EL (cell line): Measurements from ENCODE around the gene IPO5.
A peak's percentile ranks its signal among the peaks of the same experiment; 100 is the strongest.
"Not testable (repeated sequence)": the region's sequence is repeated elsewhere in the genome, so short reads cannot be mapped to it uniquely, and the experiment has no call there.

Experiments used
- DNase-seq: peaks from one replicate; pipeline ENCODE4 v3.0.0-alpha.2; 2016

The IPO5 gene

DNA sequence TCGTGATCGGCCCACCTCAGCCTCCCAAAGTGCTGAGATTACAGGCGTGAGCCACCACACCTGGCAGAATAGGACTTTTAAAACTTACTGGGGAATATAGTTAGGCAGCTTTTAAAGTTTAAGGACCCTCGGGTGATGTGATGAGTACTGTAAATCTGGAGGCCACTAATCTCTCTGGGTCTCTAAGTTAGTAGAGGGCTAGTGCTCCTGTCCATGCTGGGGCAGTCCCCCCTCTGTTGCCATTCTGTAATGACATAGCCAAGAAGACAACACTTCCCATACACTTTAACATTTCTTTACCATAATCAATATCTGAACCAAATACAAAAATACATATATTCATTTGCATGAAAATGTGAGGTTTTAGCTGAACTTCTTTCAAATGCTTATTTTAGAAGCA lies 65.7 kb downstream of the IPO5 start:
- DNase-seq = no peak

DNA sequence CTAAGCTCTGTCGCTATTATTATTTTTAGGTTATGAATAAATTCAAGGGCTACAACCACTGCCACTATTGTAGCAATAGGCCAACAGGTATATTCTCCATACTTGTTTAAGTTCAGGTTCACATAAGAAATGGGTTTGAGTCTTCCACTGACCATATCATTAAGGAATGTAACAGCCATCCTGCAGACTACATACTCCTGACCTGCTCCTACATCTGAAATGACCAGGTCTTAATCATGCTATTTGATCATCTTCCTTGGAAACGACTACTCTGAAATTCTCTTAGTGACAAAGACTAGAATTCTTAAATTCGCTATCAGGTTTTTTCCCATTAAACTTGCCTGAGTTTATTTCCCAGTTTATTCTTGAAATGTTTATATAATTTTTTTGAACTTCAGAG lies 66.8 kb downstream of the IPO5 start:
- DNase-seq = peak; percentile 44

DNA sequence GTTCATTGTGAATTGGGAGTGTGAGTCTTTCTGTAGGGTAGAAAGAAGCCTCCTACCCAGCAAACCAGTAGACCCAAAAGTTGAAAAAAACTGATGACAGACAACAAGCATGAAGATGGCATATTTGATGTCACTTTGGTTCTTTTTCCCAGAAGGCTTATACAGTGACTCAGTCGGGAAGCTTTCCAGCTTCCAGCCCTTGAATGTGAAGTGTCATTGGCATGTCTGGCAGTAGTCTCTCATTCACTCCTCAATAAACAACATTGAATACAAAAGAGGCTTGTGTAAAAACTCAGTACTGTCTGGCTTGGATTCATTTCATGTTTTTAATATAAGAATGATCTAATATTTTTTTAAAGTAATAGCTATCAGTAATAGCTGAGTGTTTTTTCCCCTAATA lies 68.7 kb downstream of the IPO5 start:
- peak; percentile 86 for DNase-seq

DNA sequence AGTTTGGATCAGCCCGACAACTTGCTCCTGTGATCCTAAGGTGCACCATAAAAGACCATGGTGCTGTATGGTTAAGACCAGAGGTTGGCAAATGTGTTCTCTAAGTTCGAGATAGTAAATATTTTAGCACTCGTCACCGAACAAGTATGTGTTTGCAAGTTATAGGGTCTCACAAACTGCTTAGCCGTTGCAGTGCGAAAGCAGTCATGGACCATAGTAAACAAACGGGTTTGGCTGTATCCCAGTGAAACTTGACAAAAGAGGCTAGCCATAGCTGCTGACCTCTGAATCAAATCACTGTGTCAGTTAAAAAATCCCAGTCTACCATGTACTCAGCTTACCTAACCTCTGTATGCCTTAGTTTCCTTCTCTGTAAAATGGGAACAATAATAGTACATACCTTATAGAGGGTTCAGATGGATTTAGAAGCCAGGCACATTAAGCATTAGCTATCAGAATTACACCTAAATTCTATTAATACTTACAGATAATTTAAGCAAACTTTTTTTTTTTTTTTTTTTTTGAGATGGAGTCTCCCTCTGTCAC lies 72.1 kb downstream of the IPO5 start:
- no peak for DNase-seq

DNA sequence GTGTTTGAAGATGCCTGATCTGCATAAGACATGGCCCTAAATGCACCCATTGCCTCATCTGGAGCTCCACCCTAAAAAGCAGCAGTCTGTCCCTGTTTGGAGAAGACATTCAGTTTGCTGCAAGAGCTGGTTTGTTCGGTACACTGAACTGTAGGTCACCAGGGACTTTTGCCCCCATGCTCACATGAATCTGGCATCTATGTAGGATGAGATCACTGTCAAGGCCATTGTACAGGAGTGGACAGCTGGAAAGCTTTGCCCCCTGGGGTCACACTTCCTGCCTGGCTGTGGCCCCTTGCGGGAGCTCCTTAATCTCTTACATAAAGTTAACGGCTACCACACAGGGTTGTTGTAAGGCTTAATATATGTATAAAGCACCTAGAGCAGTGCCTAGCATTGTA lies 73.0 kb downstream of the IPO5 start:
- peak; percentile 42 for DNase-seq

DNA sequence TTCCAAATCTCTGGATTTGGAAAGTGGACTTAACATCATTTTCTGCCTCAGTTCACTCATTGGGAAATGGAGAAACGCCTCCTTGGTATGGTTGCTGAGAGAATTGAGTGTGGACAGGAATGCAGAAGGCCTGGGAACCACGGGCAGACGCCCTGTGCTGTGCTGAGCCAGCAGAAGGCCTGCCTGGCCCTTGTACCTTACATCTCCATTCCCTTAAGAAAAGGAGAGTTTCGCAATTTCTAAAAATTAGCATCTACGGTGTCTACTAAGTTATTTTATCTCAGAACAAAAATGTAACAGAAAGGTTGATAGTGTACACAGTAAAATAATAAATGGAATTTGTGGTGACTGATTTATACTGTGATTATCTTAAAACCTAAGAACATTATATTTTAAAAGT lies 78.7 kb downstream of the IPO5 start:
- DNase-seq = no peak

DNA sequence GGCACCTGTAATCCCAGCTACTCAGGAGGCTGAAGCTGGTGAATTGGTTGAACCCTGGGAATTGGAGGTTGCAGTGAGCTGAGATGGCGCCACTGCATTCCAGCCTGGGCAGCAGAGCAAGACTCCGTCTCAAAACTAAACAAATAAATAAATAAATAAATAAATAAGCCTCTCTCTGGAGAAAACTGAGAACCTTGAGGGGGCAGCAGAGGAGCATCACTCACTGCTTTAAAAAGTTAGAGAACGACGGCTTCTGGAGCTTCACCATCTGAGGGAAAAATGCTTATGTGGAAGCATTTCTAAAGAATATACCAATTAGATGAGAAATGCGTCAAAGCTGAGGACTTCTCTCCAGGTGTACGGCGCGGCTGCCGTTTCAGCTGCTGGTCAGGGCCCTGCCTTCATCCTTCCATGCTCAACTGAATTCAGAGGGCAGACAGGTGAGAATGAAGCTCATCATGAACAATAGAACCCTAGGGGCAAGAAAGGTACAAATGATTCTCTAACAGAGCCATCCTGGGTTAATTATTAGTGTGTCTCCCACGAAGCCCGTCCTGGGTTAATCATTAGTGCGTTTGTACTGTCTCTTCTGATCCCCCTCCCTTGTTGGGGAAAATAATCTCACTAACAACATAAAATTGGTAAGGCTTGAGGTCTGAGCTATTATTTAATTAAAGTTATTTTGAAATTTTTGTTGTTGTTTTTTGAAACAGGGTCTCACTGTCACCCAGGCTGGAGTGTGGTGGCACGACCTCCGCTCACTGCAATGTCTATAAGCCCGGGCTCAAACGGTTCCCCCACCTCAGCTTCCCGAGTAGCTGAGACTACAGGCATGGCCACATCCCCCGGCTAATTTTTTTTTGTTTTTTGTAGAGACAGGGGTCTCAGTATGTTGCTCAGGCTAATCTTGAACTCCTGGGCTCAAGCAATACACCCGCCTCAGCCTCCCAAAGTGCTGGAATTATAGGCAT lies 80.1 kb downstream of the IPO5 start:
- peak; percentile 65 for DNase-seq

DNA sequence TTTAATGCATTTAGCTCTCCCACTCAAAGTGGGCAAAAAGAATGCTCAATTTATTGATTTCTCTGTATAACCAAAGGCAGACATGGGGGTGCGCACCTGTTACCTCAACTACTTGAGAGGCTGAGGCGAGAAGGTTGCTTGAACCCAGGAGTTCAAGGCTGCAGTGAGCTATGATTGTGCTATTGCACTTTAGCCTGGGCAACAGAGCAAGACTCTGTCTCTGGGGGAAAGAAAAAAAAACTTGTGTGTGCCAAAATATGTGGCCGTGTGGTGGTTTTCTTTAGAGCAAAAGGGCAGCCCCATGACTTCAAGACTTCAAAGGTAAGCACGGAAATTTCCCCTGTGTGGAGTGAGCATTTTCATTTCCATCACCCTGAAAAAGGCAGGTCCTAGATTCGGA lies 81.9 kb downstream of the IPO5 start:
- DNase-seq = no peak

DNA sequence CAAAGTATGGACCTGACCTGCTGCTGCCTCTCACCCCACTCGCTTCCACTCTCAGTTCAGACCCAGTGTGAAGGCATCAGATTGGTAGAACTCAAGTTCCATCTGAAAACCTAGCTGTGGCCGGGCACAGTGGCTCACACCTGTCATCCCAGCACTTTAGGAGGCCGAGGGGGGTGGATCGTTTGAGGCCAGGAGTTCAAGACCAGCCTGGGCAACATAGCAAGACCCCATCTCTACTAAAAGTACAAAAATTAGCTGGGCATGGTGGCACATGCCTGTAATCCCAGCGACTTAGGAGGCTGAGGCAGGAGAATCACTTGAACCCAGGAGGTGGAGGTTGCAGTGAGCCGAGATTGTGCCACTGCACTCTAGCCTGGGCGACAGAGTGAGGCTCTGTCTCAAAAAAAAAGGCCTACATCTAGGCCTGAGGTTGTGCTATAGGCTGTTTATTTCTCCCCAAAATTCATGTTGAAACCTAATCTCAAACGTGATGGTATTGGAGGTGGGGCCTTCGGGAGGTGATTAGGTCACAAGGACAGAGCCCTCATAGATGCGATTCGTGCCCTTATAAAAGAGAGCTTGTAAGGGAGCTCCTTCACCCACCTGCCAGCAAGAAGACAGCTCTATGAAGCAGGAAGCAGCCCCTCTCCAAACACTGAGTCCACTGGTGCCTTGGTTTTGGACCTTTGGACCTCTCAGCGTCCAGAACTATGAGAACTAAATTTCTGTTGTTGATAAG lies 83.3 kb downstream of the IPO5 start:
- DNase-seq = not testable (repeated sequence)

DNA sequence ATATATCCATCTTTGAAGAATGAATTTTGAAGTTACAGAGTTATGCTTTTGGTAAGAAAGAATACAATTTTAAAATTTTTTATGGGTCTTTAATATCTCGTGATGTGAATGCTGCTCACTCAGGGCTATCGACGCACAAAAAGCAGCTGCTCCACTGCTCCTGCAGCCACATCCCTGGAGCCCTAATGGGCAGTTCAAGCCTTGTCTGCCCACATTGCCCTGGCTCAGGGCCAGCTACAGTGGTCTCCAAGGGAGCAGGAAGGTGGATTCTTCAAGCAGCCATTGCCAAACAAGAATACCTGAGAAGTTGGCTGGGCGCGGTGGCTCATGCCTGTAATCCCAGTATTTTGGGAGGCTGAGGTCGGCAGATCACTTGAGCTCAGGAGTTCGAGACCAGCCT lies 85.8 kb downstream of the IPO5 start:
- DNase-seq = no peak

DNA sequence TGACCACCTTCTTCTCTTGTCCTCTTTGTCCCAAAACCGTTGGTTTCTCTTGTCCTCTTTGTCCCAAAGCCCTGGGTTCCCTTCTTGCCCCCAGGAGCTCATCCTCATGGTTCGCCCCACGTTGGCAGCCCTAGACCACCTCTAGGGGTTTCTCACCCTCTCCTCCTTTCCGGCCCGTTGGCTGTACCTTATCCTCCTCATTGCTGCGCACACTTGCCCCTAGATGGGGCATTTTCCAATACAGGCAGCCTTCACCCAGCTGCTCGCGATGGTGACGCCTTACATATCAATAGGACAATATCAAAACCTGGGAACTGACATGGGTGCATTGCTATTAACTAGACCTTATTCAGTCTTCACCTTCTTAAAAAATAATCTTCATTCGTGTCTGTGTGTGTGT lies 86.5 kb downstream of the IPO5 start:
- DNase-seq = no peak

DNA sequence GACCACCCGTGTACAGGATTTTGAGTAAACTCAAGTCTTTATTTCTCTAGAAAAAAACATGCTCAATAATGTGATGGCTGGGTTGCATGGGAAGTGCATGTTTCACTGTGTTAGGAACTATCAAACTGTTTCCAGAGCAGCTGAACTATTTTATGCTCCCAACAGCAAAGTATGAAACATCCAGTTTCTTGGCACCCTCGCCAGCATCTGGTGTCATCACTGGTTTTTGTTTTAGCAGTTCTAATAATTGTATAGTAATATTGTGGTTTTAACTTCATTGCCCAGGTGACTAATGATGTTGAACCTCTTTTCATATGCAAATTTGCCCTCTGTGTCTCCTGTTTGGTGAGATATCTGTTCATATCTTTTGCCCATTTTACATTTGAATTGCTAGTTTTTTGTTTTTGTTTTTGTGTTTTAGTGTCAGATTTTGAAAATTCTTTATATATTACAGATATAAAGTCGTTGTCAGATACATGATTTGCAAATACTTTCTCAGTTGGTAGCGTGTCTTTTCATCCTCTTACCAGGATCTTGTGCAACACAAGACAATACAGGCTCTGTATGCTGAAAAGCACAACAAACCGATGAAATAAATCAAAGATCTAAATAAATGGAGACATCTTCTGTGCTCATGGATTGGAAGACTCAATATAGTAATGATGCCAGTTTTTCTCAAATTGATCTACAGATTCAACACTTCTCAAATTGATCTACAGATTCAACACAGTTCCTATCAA lies 87.8 kb downstream of the IPO5 start:
- DNase-seq = no peak

DNA sequence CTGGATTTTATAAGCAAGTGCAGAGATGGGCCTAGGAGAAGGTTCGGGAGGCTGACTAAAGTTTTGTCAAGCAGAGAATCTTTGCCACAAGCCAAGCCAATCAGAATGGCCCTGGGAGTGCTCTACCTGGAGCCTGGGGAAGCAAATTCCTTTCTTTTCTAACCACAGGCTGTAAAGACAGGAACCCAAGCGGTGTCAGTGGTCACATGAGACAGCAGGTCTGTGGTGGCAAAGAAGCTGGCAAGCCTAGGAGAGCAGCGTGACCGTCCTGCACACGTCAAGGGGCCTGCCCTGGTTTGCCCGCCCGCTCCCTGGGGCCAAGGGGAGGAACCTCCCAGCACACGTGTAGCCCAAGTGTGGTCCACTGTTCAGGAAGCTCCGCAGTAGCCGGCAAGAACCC lies 90.8 kb downstream of the IPO5 start:
- DNase-seq = no peak

DNA sequence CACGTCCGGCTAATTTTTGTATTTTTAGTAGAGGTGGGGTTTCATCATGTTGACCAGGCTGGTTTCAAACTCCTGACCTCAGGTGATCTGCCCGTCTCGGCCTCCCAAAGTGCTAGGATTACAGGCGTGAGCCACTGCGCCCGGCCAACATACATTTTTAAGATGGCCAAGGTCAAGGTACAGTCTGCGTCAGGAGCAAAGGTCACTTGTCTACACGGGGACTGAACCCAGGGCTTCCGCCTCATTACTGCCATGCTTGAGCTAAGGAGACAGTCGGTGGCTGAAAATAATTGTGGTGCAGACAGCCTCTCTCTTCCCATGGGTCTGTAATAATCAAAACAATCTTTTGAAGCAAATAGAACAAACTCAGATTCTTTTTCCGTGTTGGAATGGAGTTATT lies 94.3 kb downstream of the IPO5 start:
- DNase-seq = not testable (repeated sequence)

DNA sequence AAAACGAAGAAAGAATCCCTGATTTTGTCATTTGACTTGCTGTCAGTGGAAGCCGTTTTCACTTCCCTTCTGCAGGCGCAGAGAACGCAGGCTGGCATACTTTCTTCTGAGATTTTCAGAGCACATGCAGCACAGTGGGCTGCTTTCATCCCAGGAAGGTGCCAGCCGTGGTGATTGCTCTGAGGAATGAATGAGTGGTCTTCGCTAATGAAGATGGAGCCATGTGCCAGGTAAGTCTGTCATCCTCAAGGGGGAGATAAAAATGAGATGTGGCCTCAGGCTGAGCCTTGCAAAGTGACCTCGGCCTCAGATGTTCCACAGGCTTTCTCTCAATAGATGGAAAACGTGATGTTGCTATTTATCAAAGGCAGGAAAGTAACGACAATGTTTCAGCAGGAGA lies 94.8 kb downstream of the IPO5 start:
- DNase-seq = no peak

DNA sequence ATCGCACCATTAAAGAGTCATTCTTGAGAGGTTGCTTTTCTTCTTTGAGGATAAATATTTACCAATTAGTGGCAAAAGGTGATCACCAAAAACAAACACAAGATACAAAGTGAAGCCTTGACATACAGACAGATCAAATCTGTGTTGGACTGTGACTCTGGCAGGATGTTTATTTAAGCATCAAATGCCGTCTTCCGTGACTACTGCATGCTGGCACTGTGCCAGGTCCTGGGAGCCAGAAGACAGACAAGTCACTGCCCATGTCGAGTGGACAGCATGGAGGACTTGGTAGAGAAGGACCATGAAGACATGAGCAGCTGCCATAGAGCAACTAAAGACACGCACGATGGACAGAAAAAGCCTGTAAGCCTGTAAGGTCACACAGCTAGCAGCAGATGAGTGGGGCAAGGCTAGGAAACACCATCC lies 96.6 kb downstream of the IPO5 start:
- DNase-seq = peak; percentile 51

DNA sequence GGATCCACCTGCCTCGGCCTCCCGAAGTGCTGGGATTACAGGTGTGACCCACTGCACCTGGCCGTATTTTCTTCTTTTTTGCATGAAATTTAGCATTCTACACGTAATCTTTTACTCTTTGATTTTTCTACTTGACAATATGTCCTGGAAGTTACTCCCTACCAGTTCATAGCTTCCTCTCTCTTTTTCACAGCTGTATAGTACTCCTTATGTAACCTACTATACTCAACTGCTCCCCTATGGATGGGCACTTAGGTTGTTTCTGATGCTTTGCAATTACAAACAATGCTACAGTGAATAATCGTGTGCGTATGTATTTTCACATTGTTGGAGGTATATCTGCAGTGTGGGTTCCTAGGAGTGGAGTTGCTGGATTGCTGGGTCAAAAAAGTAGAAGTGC lies 98.9 kb downstream of the IPO5 start:
- no peak for DNase-seq

DNA sequence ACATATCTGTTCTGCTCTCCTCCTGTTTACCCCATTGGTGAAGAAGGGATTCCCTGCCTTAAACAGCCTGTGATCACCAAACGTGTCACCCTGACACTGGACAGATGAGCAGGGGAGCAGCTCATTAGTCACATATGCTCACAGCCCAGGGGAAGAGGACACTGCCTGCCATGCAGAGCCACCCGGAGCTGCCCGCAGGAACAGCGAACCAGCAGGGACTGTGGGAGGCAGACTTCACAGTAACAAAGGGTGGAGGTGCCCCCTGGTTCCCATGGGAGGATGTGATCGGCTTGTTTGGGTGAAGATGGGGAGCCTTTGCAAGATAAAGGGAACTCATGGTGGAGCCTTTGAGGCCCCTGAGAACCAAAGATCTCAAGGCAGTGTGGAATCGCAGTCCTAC lies 100.8 kb downstream of the IPO5 start:
- DNase-seq = no peak

DNA sequence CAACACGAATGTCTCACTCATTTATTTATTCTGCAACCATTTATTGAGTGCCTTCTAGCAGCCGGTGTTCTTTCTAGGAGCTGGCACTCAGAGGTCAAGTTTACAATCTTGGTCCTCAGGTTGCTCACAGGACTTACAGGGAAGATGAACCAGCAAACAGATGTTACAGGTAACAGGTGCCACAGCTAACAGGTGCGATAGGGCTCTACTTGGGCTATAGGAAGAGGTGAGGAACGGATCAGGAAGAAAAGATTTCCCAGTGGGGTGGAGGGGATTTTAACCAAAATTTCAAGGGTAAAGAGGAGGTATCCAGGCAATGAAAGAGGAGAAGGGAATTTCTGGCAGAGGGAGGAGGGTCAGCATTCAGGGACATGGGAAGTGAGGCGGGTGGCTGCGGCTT lies 102.1 kb downstream of the IPO5 start:
- DNase-seq = no peak

DNA sequence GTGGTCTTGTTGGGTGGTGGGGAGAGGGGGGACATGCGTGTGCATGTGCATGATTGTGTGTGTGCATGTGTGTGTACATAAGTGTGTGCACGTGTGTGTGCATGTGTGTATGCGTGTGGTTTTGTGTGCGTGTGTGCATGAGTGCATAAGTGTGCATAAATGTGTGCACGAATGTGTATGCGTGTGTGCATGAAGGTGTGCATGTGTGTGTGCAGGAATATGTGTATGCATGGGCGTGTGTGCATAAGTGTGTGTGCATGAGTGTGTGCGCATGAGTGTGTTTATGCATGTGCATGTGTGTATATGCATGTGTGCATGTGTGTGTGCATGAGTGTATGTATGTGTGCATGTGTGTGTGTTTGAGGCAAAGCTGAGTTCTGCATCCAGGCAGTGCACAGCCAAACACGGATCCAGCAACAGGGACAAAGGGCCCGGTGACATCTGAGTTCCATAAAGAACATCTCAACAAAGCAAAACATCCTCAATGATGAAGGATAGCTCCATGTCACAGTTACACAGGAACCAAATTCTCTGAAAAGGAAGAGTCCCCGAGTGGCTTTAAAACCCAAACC lies 103.5 kb downstream of the IPO5 start:
- no peak for DNase-seq

DNA sequence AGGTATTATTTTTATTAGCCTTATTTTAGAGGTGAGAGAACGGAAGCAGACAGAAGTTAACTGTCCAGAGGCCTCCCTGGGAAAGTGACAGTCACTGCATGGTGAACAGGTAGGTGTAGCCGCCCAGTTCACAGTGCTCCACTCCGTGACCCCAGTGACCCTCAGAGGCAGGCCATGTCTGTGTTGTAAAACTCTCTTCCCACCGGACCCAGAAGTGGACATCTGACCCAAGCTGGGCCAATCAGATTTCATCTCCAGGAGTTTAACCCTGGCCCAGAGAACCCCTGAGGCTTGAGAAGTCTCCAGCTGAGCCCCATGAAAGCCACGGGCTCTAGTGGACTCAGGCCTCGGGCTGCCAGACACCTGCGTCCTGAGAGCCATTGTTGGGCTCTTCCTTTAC lies 105.8 kb downstream of the IPO5 start:
- no peak for DNase-seq

DNA sequence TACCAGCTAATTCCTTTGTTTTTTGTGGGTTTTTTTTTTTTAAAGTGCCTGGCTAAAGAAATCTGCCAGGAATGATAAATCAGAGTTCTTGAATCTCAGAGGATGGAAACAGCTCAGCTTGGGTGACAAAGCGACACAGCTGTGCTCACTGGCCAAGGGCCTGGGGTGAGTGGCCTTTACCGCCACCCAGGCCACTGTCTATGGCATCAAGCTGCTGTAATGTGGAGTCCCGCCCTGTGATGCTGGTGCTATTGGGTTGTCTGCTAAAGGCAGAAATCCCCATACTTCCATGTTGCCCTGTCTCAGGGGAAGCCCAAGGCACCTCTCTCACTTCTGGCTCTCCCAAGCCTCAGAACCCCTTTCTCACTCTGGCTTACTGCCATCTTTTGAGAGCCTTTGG lies 106.8 kb downstream of the IPO5 start:
- no peak for DNase-seq

DNA sequence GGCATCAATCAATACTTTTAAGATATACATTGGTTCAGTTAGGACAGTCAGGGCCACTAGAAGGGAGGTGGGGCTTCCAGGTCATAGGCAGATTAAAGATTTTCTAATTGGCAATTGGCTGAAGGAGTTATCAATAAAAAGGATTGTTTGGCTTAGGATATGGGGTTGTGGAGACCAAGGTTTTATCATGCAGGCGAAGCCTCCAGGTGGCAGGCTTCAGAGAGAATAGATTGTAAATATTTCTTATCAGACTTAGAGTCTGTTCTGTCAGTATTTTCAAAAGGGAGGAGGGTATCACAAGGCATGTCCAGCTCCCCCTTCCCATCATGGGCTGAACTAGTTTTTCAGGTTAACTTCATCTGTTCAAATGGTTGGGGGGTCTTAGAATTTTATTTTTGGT lies 112.0 kb downstream of the IPO5 start:
- no peak for DNase-seq
